Ammon's horn (tissue), 1 donor: ENCODE results near the gene GGNBP2.
"Not testable (repeated sequence)": the region's sequence is repeated elsewhere in the genome, so short reads cannot be mapped to it uniquely, and the experiment has no call there.

Source experiments
- DNase-seq: peaks from one replicate; pipeline ENCODE4 v3.0.0-alpha.2; 2016; ENCODE audit warnings: low spot score

Gene GGNBP2

GRCh38 chr17:36602924-36603384, 58.2 kb downstream of the GGNBP2 start:
- peak; percentile 50 for DNase-seq

- DNase-seq, result not testable (repeated sequence)
Measured at GRCh38 chr17:36605028-36605427, 60.3 kb downstream of the GGNBP2 start.

- DNase-seq, result no peak
Measured at GRCh38 chr17:36608280-36608679, 63.6 kb downstream of the GGNBP2 start.

- peak; percentile 76 for DNase-seq
Measured at GRCh38 chr17:36608794-36609497, 64.2 kb downstream of the GGNBP2 start.

- DNase-seq, result no peak
Measured at GRCh38 chr17:36609498-36609862, 64.8 kb downstream of the GGNBP2 start.

DNA sequence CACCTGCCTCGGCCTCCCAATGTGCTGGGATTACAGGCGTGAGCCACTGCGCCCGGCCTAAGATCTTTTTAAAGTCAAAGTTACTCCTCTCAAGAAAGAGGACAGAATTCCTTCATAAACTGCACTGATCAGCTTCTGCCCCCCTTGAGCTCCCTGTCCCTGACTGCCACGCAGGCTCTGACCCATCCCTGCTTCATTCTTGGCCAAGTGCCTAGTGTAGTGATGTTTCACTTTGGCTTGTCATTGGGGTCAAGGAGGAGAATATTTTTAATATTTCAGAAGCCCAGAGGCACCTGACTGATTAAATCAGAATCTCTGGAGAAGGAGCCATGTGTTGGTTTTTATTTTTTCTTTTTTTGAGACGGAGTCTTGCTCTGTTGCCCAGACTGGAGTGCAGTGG, 65.8 kb downstream of the GGNBP2 start:
- no peak for DNase-seq

DNA sequence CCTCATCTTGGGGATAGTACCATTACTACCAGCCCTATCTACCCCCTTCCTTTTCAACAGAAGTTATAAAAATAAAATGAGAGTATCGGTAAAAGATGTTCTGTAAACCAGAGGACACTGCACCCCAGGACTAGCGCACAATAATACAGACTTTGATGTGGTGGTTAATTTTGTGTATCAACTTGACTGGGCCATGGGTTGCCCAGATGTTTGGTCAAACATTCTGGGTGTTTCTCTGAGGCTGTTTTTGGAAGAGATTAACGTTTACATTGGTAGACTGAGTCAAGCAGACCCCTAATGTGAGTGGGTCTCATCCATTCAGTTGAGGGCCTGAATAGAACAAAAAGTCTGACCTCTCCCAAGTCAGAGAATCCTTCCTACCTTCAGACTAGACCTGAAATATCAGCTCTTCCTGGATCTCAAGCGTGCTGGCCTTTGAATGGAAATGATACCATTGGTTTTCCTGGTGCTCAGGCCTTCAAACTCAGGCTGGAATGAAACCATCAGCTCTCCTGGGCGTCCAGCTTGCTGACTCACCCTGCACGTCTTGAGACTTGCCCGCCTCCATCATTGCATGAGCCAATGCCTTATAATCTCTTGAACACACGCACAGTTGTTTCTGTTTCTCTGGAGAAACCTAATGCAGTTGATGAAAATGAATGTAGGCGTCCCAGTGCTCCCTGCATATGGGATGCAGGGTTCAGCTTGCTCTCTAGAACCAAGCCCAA, 66.8 kb downstream of the GGNBP2 start:
- no peak for DNase-seq

- DNase-seq, result no peak
Measured at GRCh38 chr17:36612323-36612722, 67.6 kb downstream of the GGNBP2 start.

DNA sequence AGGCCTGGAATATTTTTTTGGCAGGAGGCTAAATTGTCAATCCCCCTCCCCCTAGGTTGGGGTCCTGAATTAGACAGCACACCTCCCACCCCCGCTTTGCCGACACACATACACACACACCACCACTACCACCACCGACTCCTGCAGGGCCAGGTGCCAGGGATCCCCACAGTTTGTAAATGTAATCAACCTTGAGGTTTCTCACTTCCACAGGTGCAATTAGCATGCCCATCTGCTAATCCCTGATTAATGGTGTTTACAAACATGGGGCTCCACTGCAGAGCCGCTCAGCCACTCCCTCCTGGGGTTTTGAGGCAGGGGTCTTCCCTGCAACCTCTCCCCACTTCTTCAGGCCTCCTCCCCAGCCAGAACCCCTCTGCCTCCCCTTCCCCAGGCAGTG, 68.4 kb downstream of the GGNBP2 start:
- no peak for DNase-seq

GRCh38 chr17:36614081-36614480, 69.4 kb downstream of the GGNBP2 start:
- DNase-seq, result no peak

- DNase-seq, result no peak
Measured at GRCh38 chr17:36614933-36615332, 70.2 kb downstream of the GGNBP2 start.

DNA sequence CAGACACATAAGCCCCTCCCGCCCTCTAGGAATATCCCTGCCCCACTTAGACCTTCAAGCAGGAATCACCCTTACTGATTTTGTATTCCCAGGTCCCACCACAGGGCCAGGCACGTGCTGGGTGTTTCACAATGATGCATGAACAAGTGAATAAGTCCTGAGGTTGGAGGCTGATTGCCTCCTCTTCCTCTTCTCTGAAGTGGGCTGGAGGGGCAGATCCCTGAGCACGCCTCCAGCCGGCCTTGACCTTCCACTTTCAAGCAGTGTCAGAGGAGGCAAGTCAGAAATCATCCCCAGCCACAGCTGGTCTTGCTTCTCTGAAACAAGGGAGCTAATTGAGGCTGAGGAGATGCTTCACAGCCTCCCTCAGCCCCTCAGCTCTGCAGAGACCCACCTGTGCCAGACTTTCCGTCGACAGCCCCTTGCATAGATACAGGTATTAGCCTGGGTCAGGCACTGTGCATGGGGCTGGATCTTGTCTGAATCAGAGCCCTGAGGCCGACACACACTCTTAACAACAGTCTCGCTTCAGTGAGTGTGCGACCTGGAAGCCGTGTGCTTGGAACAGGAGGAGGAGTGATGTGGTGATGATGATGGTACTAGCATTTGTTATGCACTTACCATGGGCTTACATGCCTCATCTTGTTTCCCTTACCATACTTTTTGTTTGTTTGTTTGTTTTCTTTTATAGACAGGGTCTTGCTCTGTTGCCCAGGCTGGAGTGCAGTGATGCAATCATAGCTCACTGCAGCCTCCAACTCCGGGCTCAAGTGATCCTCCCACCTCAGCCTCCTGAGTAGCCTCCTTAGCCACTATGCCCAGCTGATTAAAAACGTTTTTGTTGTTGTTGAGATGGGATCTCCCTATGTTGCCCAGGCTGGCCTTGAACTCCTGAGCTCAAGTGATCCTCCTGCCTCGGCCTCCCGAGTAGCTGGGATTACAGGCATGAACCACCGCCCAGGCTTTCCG, 71.6 kb downstream of the GGNBP2 start:
- DNase-seq, result no peak

DNA sequence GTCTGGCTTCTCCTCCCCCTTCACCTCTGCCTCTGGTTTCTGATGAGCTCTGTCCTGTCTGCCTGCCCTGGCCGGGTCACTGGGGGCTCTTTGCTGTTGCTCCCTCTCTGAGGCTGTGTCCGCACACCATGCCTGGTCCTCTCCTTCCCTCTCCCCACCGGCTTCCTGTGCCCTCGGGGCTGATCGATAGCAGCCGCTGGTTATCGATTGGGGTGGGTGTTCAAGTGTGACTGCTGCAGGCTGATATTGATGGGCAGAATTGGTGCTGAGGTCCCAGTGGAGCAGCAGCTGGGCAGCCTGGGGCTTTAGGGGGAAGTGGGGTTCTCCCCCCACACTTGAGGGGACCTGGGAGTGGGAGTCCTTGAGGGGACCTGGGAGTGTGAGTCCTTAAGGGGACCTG, 73.1 kb downstream of the GGNBP2 start:
- DNase-seq, result no peak

DNA sequence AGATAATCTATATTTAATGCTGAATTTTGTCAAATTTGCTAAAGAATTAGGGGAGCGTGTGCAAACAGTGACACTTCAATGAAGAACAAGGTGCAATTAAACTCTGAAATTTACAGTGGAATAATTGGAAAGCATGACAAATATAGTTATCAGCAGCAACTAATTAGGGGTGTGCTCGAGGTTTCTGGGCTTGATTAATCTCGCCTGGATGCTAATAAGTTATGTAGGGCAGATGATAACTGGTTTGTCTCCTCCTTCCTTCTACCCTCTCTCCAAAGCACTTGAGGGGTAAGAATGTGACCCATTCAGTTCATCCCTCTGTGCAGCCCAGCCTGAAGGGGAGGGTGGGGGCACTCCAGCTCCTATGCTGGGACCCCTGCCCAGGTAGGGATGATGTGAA, 78.6 kb downstream of the GGNBP2 start:
- no peak for DNase-seq

DNA sequence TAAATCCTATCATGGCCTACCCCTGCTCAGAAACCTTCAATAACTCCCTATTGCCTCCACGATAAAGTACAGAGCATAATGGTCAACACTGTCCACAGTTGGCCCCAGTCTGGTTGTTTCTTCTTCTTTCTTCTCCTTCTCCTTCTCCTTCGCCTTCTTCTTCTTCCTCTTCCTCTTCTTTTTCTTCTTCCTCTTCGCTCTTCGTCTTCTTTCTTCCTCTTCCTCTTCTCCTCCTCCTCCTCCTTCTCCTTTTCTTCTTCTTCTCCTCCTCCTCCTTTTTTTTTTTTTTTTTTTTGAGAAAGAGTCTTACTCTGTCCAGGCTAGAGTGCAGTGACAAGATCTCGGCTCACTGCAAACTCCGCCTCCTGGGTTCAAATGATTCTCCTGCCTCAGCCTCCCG, 80.5 kb downstream of the GGNBP2 start:
- DNase-seq, result no peak

- no peak for DNase-seq
Measured at GRCh38 chr17:36627101-36627500, 82.4 kb downstream of the GGNBP2 start.

DNA sequence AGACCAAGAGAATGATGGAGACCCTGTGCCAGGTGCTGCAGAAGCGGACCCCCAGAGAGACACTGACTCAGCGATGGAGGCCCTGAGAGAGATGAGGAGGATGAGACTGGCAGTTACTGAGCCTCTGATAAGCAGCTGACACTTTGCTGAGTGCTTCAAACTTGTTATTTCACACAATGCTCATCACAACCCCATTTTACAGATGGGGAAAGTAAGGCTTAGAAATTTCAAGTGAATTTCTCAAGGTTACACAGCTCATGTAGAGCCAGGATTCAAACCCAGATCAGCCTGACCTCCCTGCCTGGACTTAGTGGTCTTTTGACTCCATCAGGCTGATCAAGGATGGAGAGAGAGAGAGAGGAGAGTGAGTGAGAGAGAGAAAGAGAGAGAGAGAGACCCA, 83.9 kb downstream of the GGNBP2 start:
- DNase-seq, result no peak

DNA sequence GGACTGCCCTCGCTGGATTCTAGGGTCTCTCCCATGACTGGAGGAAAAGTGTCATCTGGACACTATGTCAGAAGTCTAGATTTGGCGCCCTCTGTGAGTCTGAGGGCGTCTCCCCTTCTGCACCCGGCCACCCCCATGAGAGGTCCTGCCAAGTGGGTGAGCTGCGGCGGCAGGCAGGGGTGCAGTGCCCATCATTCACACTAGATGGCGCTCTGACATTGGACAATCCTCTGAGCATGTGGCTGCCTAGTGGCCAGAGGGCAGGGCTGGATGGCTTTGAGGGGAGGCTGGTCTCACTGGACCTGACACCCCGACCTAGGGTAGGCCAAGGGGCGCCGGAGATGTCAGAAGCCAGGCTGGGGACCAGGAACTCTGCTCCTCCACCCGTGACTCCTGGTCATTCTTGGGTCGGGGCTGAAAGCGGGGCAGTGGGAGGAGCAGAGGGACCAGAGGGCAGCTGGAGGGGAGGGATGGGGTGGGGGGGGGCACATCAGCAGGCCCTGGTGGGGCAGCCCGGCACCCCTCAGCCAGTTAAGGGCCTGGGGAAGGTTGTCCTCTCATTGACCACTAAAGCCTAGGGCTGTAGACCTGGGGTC, 84.6 kb downstream of the GGNBP2 start:
- DNase-seq, result peak; percentile 84

GRCh38 chr17:36629970-36630502, 85.3 kb downstream of the GGNBP2 start:
- no peak for DNase-seq

- DNase-seq, result no peak
Measured at GRCh38 chr17:36631022-36631421, 86.3 kb downstream of the GGNBP2 start.

DNA sequence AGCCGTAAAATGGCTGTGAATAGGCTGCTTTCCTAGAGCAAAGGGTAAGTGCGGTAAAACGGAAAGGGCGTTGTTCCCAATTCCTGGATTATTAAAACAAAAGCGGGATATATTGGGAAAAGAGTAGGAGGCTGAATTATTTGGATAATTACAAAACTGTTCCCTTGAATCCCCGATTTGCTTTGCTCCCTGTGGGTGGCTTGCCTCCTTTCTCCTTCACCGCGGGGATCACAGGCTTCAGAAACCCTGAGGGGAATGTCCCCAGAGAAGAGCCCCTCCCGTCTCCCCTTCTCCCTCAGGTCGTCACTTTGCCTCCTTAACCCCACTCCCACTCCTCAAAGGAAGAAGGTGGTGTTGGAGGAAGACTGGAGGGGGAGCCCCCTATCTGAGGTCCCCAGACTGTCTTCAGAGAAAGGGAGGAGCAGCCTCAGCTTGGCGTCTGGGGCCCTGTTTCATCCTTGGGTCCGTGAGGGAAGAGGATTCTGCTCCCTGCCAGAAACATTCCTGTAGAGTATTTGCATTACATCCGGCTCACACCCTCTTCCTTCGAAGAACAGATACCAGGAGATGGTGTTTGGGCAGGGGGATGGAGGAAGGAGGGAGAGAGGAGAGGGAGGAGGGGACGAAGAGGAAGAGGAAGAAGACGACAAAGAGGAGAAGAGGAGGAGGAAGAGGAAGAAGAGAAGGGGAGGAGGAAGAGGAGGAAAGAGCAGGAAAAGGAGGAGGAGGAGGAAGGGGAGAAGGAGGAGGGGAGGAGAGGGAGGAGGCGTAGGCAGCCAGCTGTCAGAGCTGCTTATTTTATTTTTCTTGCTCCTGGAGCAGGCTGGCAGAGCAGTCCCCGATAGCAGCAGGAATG, 88.4 kb downstream of the GGNBP2 start:
- DNase-seq, result no peak
